Astrocyte of the spinal cord (primary cell): ENCODE data around the gene MEIS1.
A peak's percentile ranks its signal among the peaks of the same experiment; 100 is the strongest.

Source experiments
- DNase-seq: peaks from one replicate; pipeline ENCODE4 v3.0.0; 2011; ENCODE audit warnings: low read depth, low spot score
- H3K4me3 ChIP-seq: 2 replicates; pipeline ENCODE4 v1.5.1; 2011; ENCODE audit warnings: low read depth, mild to moderate bottlenecking, low read length, moderate library complexity
- in situ Hi-C: cut with HindIII; loops from 2 replicates; pipeline ENCODE4 v1.10.0; 2017; ENCODE audit warnings: low sequenced_read_pairs
- TF ChIP-seq, protein P1 (sequence below): IDR thresholded peaks from 2 replicates; pipeline ENCODE4 v1.5.1; 2012; ENCODE audit warnings: low read depth, mild to moderate bottlenecking, low read length, inconsistent platforms

MEIS1 gene

DNA sequence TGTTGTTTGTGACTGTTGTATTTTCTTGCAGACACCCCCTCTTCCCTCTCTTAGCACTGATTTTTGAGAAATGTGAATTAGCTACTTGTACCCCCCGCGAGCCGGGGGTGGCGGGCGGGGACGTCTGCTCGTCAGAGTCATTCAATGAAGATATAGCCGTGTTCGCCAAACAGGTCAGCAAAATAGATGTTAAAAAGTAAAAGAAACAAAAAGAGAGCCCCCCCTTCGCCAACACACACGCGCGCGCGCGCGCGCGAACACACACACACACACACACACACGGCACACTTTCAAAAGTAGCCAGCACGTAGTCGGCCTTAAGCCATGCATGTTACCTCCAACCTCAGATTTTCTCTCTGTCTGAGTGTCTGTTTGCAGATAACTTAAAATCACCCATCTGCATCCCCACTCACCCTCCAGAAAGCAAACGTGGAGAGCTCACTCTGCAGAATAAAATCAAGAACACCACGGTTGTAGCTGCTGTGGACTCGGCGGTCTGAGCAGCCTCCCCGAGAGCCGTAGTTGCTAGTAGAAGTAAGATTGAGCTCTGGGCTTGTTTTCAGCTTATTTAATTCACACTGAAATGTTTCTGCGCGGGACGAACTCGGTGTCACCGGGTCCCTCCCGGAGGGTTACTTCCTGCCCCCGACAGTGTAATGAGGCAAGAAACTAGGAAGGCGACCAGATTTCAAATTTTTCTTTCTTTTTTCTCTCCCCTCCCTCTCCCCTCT lies 5.1 kb downstream of the MEIS1 start:
- in situ Hi-C loops, result loop anchor here (25.0 kb wide), 1 partner anchor 122 kb away; no protein-coding TSS in a partner anchor
- H3K4me3 ChIP-seq, result peak overlapping the region; percentile 62

GRCh38 chr2:66440708-66441497 lies 6.0 kb downstream of the MEIS1 start:
- peak; percentile 68 for DNase-seq
- in situ Hi-C loops, result loop anchor here (25.0 kb wide), 1 partner anchor 121 kb away; no protein-coding TSS in a partner anchor
- H3K4me3 ChIP-seq, result peak overlapping the region; percentile 62
- TF ChIP-seq, protein P1, sequence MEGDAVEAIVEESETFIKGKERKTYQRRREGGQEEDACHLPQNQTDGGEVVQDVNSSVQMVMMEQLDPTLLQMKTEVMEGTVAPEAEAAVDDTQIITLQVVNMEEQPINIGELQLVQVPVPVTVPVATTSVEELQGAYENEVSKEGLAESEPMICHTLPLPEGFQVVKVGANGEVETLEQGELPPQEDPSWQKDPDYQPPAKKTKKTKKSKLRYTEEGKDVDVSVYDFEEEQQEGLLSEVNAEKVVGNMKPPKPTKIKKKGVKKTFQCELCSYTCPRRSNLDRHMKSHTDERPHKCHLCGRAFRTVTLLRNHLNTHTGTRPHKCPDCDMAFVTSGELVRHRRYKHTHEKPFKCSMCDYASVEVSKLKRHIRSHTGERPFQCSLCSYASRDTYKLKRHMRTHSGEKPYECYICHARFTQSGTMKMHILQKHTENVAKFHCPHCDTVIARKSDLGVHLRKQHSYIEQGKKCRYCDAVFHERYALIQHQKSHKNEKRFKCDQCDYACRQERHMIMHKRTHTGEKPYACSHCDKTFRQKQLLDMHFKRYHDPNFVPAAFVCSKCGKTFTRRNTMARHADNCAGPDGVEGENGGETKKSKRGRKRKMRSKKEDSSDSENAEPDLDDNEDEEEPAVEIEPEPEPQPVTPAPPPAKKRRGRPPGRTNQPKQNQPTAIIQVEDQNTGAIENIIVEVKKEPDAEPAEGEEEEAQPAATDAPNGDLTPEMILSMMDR, result no peak

More for the DNA sequence above, 5.1 kb downstream of the MEIS1 start:
- TF ChIP-seq, protein P1, result no peak
- DNase-seq, result peak; percentile 64

- TF ChIP-seq, protein P1, result no peak
- in situ Hi-C loops, result loop anchor here (25.0 kb wide), 1 partner anchor 121 kb away; no protein-coding TSS in a partner anchor
- H3K4me3 ChIP-seq, result peak overlapping the region; percentile 62
- peak; percentile 68 for DNase-seq
Measured at GRCh38 chr2:66441581-66442320, 6.8 kb downstream of the MEIS1 start.

- H3K4me3 ChIP-seq, result peak overlapping the region; percentile 30
- peak; percentile 37 for DNase-seq
- TF ChIP-seq, protein P1, result no peak
- in situ Hi-C loops, result loop anchor here (25.0 kb wide), 1 partner anchor 120 kb away; no protein-coding TSS in a partner anchor
Measured at GRCh38 chr2:66442516-66443185, 7.7 kb downstream of the MEIS1 start.

DNA sequence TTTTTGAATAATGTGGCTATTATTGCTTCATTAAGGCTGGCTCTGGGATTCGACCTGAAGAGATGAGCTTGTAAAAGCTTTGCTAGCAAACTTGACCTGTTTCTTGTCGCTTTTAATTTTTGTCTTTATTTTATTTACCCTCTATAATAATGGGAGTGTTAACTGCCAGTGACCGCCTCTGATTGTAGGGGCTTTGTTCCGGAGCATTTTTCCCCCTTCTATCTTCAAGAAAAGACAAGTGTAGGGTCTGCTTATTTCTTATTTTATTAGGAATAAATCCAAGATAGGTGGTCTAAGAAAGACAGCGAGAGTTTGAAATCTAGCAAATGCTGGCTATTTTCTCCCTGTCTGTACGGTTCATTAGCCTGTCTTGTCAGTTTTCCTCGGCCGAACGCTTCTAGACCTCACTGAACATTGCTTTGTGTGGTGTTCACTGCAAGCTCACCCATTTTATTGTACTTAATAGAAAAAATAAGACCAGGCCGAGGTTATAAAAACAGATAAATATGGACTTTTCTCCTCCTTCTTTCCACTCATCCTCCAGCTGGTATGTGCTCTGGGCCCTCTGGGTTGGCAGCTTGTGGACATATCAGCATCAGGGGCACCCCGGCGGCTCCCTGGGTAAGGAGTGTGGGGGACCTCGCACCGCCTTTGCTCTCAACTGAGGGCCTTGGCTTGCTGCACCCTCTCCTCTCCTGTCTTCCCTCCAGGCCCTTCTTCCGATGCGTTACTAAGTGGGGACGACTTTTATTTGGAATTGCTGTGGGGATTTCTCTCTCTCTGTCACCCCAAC lies 8.5 kb downstream of the MEIS1 start:
- DNase-seq, result peak; percentile 74
- in situ Hi-C loops, result loop anchor here (25.0 kb wide), 1 partner anchor 119 kb away; no protein-coding TSS in a partner anchor
- peak overlapping the region; percentile 30 for H3K4me3 ChIP-seq
- TF ChIP-seq, protein P1, result no peak
